NCI-H2107 (cell line): ENCODE measurements around the gene AP5Z1.

Experiments used
- DNase-seq: peaks from one replicate; lab custom pipeline; 2025; lab: John Stamatoyannopoulos, UW

AP5Z1 gene

DNA sequence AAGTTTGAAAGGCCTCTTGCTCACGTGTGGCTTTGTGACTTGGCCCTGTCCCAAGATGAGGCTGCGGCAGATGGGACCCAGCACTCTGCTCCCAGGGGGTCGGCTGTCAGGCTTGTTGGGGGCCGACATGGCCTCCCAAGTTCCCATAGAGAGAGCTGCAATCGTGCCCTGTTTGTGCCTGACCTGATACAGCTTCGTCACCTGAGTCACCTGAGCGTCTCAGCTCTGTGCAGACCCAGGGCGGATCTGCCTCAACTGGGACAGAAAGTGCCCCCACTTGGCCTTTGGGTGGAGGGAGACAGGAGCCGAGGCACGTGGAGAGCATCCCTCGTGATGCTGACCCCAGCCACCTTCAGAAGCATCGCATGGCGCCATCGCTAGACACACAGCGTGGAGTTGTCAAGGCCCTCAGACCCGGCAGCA is 64.7 kb downstream of the AP5Z1 start:
- DNase-seq = no peak
